ENCODE results near the gene MYT1.

GRCh38 chr20:64278317-64278681 lies 114.0 kb downstream of the MYT1 start:
- no peak for TF ChIP-seq POLR2A (IDR thresholded peaks at IDR 0.05; ENCODE audit: low read length)
- no peak for TF ChIP-seq GATA1 (IDR thresholded peaks at IDR 0.05; ENCODE audit: low read depth, low read length)

Measured in erythroblast (primary cell).